ENCODE measurements around the gene RNF213. TPM values are rescaled to one million over a fixed set of nuclear protein-coding genes. Genes with fewer than 3 reads are reported as not detected.

RNF213 gene
- total RNA-seq, 1 donor from 2014 or later: 228 TPM

GRCh38 chr17:80354336-80354735 lies 93.7 kb downstream of the RNF213 start:
- Mint-ChIP-seq H3K27ac (no peak overlapping the region), H3K4me1 (no peaks in the 10 kb centered on the region), H3K27me3 (no peaks in the 10 kb centered on the region), H3K4me3 (no peak overlapping the region), H3K36me3 (ENCODE audit: low read depth) (peaks cover 85% of the 10 kb centered on the region), H3K9me3 (no peaks in the 10 kb centered on the region)
- POLR2A ChIA-PET: no interaction called here
- TF ChIP-seq CTCF (IDR thresholded peaks at IDR 0.05): no peak
- CTCF ChIA-PET: no interaction called here
- no peak for DNase-seq
- intact Hi-C loops (cut with micrococcal nuclease): no loop called here
- ATAC-seq (ENCODE audit: low read depth): no peak

- POLR2A ChIA-PET: interaction anchor here (0.5 kb wide), 1 partner anchor 137 kb away, joined by 5 read pairs; no protein-coding TSS in a partner anchor
- no peak for ATAC-seq (ENCODE audit: low read depth)
- intact Hi-C loops (cut with micrococcal nuclease): no loop called here
- no peak for DNase-seq
- Mint-ChIP-seq H3K27me3 (no peaks in the 10 kb centered on the region), H3K27ac (no peak overlapping the region), H3K4me1 (no peaks in the 10 kb centered on the region), H3K9me3 (no peaks in the 10 kb centered on the region), H3K4me3 (no peak overlapping the region), H3K36me3 (ENCODE audit: low read depth) (peaks cover 85% of the 10 kb centered on the region)
- TF ChIP-seq CTCF (IDR thresholded peaks at IDR 0.05): no peak
- CTCF ChIA-PET: no interaction called here
Observed at GRCh38 chr17:80356231-80356856, 95.7 kb downstream of the RNF213 start.

- Mint-ChIP-seq H3K27me3 (no peaks in the 10 kb centered on the region), H3K4me3 (no peak overlapping the region), H3K4me1 (no peaks in the 10 kb centered on the region), H3K9me3 (no peaks in the 10 kb centered on the region), H3K27ac (no peak overlapping the region), H3K36me3 (ENCODE audit: low read depth) (peaks cover 83% of the 10 kb centered on the region)
- DNase-seq (no peak), ATAC-seq (ENCODE audit: low read depth) (no peak)
- ChIA-PET POLR2A (no interaction called here), CTCF (interaction anchor here (0.8 kb wide), 1 partner anchor 33 kb away, joined by 3 read pairs; no protein-coding TSS in a partner anchor)
- TF ChIP-seq CTCF (IDR thresholded peaks at IDR 0.05): no peak
- intact Hi-C loops (cut with micrococcal nuclease): no loop called here
Observed at GRCh38 chr17:80358131-80358530, 97.5 kb downstream of the RNF213 start.

GRCh38 chr17:80358861-80359260 lies 98.2 kb downstream of the RNF213 start:
- TF ChIP-seq CTCF (IDR thresholded peaks at IDR 0.05): no peak
- intact Hi-C loops (cut with micrococcal nuclease): no loop called here
- ChIA-PET POLR2A (interaction anchor here (0.6 kb wide), 1 partner anchor 15 kb away, joined by 3 read pairs; no protein-coding TSS in a partner anchor), CTCF (no interaction called here)
- Mint-ChIP-seq H3K4me1 (no peaks in the 10 kb centered on the region), H3K4me3 (no peak overlapping the region), H3K36me3 (ENCODE audit: low read depth) (peaks cover 83% of the 10 kb centered on the region), H3K27me3 (no peaks in the 10 kb centered on the region), H3K27ac (no peak overlapping the region), H3K9me3 (no peaks in the 10 kb centered on the region)
- no peak for ATAC-seq (ENCODE audit: low read depth)
- DNase-seq: no peak

- Mint-ChIP-seq H3K9me3 (no peaks in the 10 kb centered on the region), H3K4me3 (no peak overlapping the region), H3K4me1 (no peaks in the 10 kb centered on the region), H3K36me3 (ENCODE audit: low read depth) (peaks cover 83% of the 10 kb centered on the region), H3K27me3 (no peaks in the 10 kb centered on the region), H3K27ac (no peak overlapping the region)
- ChIA-PET POLR2A (interaction anchor here (0.6 kb wide), 1 partner anchor 16 kb away, joined by 3 read pairs; no protein-coding TSS in a partner anchor), CTCF (no interaction called here)
- DNase-seq (no peak), ATAC-seq (ENCODE audit: low read depth) (no peak)
- intact Hi-C loops (cut with micrococcal nuclease): loop anchor here (5.0 kb wide), 1 partner anchor 162 kb away; no protein-coding TSS in a partner anchor
- TF ChIP-seq CTCF (IDR thresholded peaks at IDR 0.05): no peak
Observed at GRCh38 chr17:80359422-80360110, 98.9 kb downstream of the RNF213 start.

Data from activated B cell treated with CpG ODN at 0.5 μM for 24 hours (primary cell).